Calu3 (cell line): ENCODE measurements around the gene SRGAP2B. TPM values are rescaled to one million over a fixed set of nuclear protein-coding genes. Genes with fewer than 3 reads are reported as not detected.
"Not testable (repeated sequence)": the region's sequence is repeated elsewhere in the genome, so short reads cannot be mapped to it uniquely, and the experiment has no call there.

Experiments used
- BruUV-seq: library from RNA; stranded (reverse); fragments of 400-500 nt; replicated peaks from 2 replicates; lab custom pipeline; 2021; lab: Mats Ljungman, UMichigan
- CTCF ChIA-PET: fragments of 300-600 bp; sonication (Branson Sonifier 250); formaldehyde crosslinking; loops from one replicate; lab custom pipeline; 2022; ENCODE audit warnings: antibody characterized with exemption; lab: Charles Lee
- DNase-seq: peaks from one replicate; pipeline ENCODE4 v3.0.0; 2022
- H3K27ac Mint-ChIP-seq: one replicate; pipeline ENCODE4 v1.8.0; 2022; ENCODE audit warnings: mixed read lengths; ENCODE audit not compliant: unreplicated experiment
- H3K27me3 Mint-ChIP-seq: one replicate; pipeline ENCODE4 v1.8.0; 2022; ENCODE audit warnings: mixed read lengths; ENCODE audit not compliant: unreplicated experiment
- H3K36me3 Mint-ChIP-seq: one replicate; pipeline ENCODE4 v1.8.0; 2022; ENCODE audit warnings: mild to moderate bottlenecking, moderate library complexity, mixed read lengths; ENCODE audit not compliant: insufficient read depth, unreplicated experiment
- H3K4me1 Mint-ChIP-seq: one replicate; pipeline ENCODE4 v1.8.0; 2022; ENCODE audit warnings: mild to moderate bottlenecking, low read depth, mixed read lengths; ENCODE audit not compliant: unreplicated experiment
- H3K4me3 Mint-ChIP-seq: one replicate; pipeline ENCODE4 v1.8.0; 2022; ENCODE audit warnings: mild to moderate bottlenecking, low read depth, moderate library complexity, mixed read lengths; ENCODE audit not compliant: unreplicated experiment
- H3K9me3 Mint-ChIP-seq: one replicate; pipeline ENCODE4 v1.8.0; 2022; ENCODE audit warnings: low read depth, mixed read lengths; ENCODE audit not compliant: unreplicated experiment
- intact Hi-C: fragments of 100-400 bp; cut with micrococcal nuclease; formaldehyde crosslinking; loops from one replicate; pipeline ENCODE4 v1.10.0; 2022; ENCODE audit not compliant: unreplicated experiment
- total RNA-seq: library from RNA; stranded (reverse); gene quantifications from 2 replicates; pipeline ENCODE4 v1.2.3, GENCODE V29; 2022

SRGAP2B gene
- total RNA-seq, 1 experiment from 2014 or later, result 34.9 TPM

DNA sequence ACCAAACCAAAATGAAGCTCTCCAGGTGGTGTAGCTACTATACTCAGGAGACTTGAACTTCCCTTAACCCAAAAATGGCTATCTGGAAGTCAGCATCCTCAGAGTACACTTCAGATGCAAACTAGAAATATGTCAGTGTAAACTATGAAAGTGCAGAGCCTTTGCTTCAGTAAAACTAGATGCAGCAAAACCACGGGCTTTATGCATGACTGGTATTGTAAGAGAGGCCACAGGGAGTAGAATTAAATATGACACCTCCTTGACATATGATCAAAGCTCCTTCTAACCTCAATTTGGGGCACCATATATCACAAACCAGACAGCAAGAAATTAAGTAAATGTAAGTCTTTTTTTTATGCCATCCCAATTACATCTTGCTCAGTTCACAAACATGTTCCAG, 47.6 kb downstream of the SRGAP2B start:
- DNase-seq, H3K27ac Mint-ChIP-seq, BruUV-seq, H3K4me1 Mint-ChIP-seq, intact Hi-C loops, H3K4me3 Mint-ChIP-seq, CTCF ChIA-PET, H3K27me3 Mint-ChIP-seq, H3K9me3 Mint-ChIP-seq, H3K36me3 Mint-ChIP-seq: not testable (repeated sequence)

DNA sequence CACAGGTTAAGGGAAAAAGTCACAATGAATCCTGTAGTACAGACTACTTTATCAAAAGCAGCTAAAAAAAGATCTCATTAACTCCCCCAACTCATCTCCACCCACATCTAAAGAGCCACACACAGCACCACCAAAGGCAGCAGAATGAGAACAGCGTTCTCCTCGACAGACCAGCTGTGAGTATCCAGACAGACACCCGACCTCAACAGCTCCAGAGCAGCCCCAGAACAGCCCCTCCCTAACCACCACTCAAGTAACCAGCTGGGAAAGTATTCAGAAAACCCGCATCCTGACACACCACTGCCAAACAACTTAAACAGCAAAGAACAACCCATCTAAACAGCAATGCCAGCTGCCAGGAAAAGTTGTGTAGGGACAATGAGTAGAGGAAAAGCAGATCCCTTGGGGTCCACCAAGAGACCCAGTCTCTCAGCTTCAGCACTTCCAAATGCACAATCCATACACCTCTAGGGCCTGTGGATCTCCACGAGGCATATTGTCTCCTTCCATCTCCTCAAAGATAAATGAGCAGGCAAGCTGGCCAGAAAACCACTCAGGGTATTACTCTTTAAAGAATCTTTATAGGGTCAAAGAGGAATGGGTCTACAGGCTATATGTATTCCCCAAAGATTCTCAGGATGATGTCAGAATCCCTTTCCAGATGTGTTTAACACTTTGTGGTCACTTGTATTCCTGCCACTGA, 49.4 kb downstream of the SRGAP2B start:
- intact Hi-C loops, DNase-seq, H3K27me3 Mint-ChIP-seq, H3K4me1 Mint-ChIP-seq, H3K4me3 Mint-ChIP-seq, CTCF ChIA-PET, H3K27ac Mint-ChIP-seq, BruUV-seq, H3K36me3 Mint-ChIP-seq, H3K9me3 Mint-ChIP-seq: not testable (repeated sequence)

DNA sequence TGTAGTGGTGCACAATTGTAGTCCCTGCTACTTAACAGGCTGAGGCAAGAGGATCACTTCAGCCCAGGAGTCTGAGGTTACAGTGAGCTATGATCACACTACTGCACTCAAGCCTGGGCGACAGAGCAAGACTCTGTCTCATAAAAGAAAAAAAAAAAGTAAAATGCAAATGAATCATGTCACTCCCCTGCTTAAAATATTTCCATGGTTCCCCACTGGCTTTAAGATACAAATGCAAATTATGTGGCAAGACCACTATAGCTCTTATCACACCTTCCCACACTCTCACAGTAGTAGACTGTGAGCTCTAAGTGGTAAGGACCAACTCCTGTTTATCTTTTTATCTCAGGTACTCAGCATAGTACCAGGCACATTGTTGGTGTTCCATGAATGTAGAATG, 53.6 kb downstream of the SRGAP2B start:
- H3K9me3 Mint-ChIP-seq, CTCF ChIA-PET, BruUV-seq: not testable (repeated sequence)

DNA sequence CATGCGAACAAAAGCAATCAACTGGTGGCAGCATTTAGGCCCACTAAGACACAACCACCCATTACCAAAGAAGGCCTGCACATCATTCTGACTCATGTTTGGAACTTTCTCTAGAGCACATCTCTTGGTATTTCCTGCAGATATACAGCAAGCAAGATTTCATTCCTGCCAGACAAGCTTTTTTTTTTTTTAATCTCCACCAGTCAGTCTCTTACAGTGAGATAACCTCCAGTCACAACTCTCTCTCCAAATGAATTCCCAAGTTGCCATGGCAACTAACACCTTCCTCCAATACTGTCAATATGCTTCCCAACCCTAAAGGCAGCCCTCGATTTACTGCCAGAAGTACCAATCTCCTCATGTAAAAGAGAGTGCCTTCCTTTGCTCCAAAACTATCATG, 59.1 kb downstream of the SRGAP2B start:
- intact Hi-C loops, BruUV-seq: not testable (repeated sequence)

More for the DNA sequence above, 53.6 kb downstream of the SRGAP2B start:
- H3K36me3 Mint-ChIP-seq, H3K27me3 Mint-ChIP-seq, DNase-seq, H3K27ac Mint-ChIP-seq, H3K4me3 Mint-ChIP-seq, H3K4me1 Mint-ChIP-seq, intact Hi-C loops: not testable (repeated sequence)

DNA sequence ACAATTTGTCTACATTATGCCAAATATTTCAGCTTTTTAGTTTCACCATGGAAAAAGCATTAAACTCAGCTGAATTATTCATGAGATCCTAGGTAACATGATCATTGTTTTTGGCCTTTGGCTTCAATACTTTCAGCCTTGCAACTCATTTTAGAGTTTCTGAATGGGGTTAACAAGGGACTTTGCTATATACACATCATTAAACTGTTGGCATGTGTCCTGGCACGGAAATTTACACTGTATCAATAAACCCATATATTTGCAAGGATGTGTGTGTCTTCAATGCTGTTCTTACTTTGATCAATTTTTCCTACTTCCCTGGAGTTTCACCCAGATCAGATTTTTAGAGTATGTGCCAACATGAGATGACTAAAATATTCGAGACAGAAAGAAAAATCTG, 61.6 kb downstream of the SRGAP2B start:
- BruUV-seq, result not testable (repeated sequence)

More for the DNA sequence above, 59.1 kb downstream of the SRGAP2B start:
- H3K27me3 Mint-ChIP-seq, H3K9me3 Mint-ChIP-seq, CTCF ChIA-PET, H3K4me1 Mint-ChIP-seq, H3K27ac Mint-ChIP-seq, H3K4me3 Mint-ChIP-seq, H3K36me3 Mint-ChIP-seq, DNase-seq: not testable (repeated sequence)

DNA sequence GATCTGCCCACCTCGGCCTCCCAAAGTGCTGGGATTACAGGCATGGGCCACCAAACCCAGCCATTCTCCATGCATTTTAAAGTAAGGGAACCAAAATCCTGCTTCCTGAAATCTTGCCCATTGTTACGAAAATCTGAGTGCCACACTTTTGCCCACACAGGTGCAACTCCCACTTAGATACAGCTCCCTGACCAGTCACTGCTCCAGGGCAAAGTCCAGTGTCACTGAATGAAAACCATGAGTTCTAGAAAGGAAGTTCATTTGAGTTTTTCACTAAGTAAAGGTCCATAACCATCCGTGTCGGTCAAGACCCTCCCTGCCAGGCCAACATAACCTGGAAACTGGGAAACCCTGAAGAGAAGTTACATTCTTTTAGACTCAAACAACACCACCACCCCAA, 67.9 kb downstream of the SRGAP2B start:
- DNase-seq, CTCF ChIA-PET, H3K9me3 Mint-ChIP-seq, BruUV-seq, H3K27ac Mint-ChIP-seq, H3K27me3 Mint-ChIP-seq, H3K36me3 Mint-ChIP-seq, H3K4me1 Mint-ChIP-seq, intact Hi-C loops, H3K4me3 Mint-ChIP-seq: not testable (repeated sequence)

More for the DNA sequence above, 61.6 kb downstream of the SRGAP2B start:
- intact Hi-C loops, H3K4me3 Mint-ChIP-seq, DNase-seq, CTCF ChIA-PET, H3K9me3 Mint-ChIP-seq, H3K36me3 Mint-ChIP-seq, H3K4me1 Mint-ChIP-seq, H3K27ac Mint-ChIP-seq, H3K27me3 Mint-ChIP-seq: not testable (repeated sequence)

DNA sequence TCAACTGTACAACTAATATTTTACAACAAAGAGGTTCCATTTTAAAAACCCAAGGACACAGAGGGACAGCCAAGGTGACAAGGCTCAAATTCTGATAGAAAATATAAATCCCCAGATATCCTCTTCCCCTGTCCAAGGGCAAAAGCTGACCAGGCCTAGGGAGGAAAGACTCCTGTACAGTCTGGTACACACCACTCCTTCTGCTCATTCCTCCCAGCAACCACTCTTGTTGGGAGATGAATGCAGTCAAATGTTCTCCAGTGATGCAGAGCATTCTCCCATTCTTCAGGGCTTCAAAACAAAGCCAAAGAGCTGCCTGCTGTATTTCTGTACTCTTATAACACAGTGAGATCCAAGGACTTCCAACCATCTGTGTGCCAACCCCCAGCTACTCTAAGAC, 69.8 kb downstream of the SRGAP2B start:
- CTCF ChIA-PET, H3K4me1 Mint-ChIP-seq, DNase-seq, H3K36me3 Mint-ChIP-seq, H3K27me3 Mint-ChIP-seq, H3K9me3 Mint-ChIP-seq, H3K27ac Mint-ChIP-seq, BruUV-seq, intact Hi-C loops, H3K4me3 Mint-ChIP-seq: not testable (repeated sequence)

DNA sequence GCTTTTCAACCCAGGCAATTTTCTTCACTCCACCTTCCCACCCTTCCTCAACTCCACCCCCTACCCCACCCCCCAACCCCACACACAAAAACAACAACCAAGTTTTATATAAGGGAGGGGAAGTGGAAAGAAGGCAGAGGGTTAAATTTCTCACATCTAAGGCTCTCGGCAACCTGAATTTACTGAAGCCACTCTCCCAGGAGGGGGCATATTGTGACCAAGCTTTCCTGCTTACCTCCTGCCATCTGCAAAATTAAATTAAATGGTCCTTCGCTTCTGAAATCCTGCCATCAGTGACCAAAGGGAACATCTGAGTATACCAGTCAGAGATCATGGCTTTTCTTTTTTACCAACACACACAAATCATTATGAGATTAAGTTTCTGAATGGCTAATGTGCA, 72.9 kb downstream of the SRGAP2B start:
- H3K4me1 Mint-ChIP-seq, BruUV-seq, H3K4me3 Mint-ChIP-seq: not testable (repeated sequence)

DNA sequence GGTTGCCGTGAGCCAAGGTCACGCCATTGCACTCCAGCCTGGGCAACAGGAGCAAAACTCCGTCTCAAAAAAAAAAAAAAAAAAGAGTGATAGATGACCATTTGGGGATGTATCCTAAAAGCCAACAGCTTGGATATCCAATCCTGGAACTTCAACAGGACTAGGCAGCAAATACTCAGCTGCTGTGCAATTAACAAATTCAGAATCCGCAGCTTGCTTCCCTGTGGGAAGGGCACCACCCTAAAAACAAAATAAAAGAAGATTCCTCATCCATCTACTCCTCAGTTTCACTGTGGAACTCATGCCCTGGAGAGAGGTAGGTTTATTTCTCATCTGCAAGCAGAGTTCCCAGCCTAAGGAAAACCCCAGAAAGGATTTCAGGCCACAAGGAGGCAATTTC, 73.4 kb downstream of the SRGAP2B start:
- H3K4me1 Mint-ChIP-seq, BruUV-seq, H3K36me3 Mint-ChIP-seq, H3K27me3 Mint-ChIP-seq, intact Hi-C loops, H3K27ac Mint-ChIP-seq, H3K4me3 Mint-ChIP-seq, DNase-seq, CTCF ChIA-PET, H3K9me3 Mint-ChIP-seq: not testable (repeated sequence)

More for the DNA sequence above, 72.9 kb downstream of the SRGAP2B start:
- DNase-seq, H3K27me3 Mint-ChIP-seq, H3K9me3 Mint-ChIP-seq, H3K27ac Mint-ChIP-seq, CTCF ChIA-PET, intact Hi-C loops, H3K36me3 Mint-ChIP-seq: not testable (repeated sequence)

DNA sequence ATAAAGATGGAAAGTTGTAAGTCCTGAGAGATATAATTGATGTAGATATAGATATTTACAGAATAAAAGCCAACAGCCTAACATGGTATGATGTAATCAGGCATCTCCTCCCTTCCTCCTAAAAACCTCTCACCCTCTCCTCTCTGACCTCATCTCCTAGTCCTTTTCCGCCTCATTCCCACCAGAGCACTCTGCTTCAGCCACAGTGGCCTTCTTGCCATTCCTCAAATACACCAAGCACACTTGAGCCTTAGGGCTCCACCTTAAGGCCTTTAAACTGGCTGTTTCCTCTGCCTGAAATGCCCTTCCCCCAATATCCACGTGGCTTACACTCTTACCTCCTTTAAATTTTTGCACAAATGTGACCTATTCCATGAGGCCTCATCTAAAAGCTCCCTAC, 75.4 kb downstream of the SRGAP2B start:
- H3K36me3 Mint-ChIP-seq, H3K27me3 Mint-ChIP-seq, CTCF ChIA-PET, H3K27ac Mint-ChIP-seq, H3K9me3 Mint-ChIP-seq, H3K4me3 Mint-ChIP-seq, H3K4me1 Mint-ChIP-seq, intact Hi-C loops, DNase-seq, BruUV-seq: not testable (repeated sequence)
